ENCODE data around the gene IRF2BPL. TPM values are rescaled to one million over a fixed set of nuclear protein-coding genes. Genes with fewer than 3 reads are reported as not detected.

The IRF2BPL gene
- total and polyA plus RNA-seq, 4 donors, result 3.8 to 15.8 (median 7.4) TPM

DNA sequence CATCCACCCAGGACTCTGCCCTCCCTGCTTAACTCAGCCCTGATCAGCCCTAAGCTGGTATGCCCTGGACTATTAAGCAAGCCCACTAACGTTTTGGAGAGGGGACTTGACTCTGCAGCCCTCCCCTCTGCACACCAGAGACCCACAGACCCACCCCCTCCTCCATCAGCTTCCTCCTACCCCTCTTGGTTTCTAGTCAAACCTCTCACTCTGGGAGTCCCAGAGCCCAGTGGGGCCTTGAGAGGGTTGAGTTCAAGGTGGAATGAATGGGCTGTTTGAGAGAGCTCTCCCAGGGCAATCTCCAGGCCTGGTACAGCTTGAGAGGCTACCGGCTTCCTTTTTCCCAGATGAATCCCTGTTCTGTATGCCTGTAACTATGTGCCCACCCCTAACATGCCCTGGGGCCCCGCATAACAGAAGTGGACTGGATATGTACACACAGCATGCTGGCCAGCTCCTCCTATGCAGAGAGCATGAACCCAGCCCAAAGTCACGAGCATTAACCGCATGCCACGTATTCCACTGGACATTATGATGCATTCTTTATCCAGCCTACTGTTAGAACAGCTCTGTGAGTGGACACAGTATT, 43.6 kb downstream of the IRF2BPL start:
- peaks cover 0 to 6% (median under 1%) of the 10 kb centered on the region in 4 donors for H3K9me3 ChIP-seq (ENCODE audit: control insufficient read depth in 4 of 4, low read length in 3 of 4)
- no peak overlapping the region for H3K27ac ChIP-seq (ENCODE audit: low read depth in 1 of 2, low read length in 2 of 2)
- DNase-seq (ENCODE audit: low spot score), result no peak
- no peaks in the 10 kb centered on the region for H3K27me3 ChIP-seq (ENCODE audit: control insufficient read depth in 4 of 4, insufficient read depth in 4 of 4, low read length in 3 of 4)
- no peak overlapping the region for H3K4me3 ChIP-seq (ENCODE audit: low read depth in 1 of 3, low read length in 3 of 3)
- WGBS, result 84% methylated on average over 6 of the region's 6 CpGs
- no peak overlapping the region for H3K9ac ChIP-seq (ENCODE audit: low read depth in 1 of 2, low read length in 2 of 2)
- TF ChIP-seq SP1 (IDR thresholded peaks at IDR 0.05) (no peak), ZBTB33 (IDR thresholded peaks at IDR 0.05) (no peak), REST (IDR thresholded peaks at IDR 0.05) (no peak), JUND (IDR thresholded peaks at IDR 0.05) (no peak), EGR1 (IDR thresholded peaks at IDR 0.05; ENCODE audit: low read depth in 2 of 2) (no peak), RXRA (IDR thresholded peaks at IDR 0.05) (no peak), TAF1 (conservative IDR thresholded peaks at IDR 0.05) (no peak), NR2F2 (IDR thresholded peaks at IDR 0.05) (no peak), HNF4G (IDR thresholded peaks at IDR 0.05) (no peak), RAD21 (IDR thresholded peaks at IDR 0.05) (no peak), YY1 (IDR thresholded peaks at IDR 0.05) (no peak), FOXA2 (IDR thresholded peaks at IDR 0.05) (no peak), FOXA1 (IDR thresholded peaks at IDR 0.05) (no peak), GABPA (IDR thresholded peaks at IDR 0.05 in 1 of 2, conservative IDR thresholded peaks at IDR 0.05 in 1 of 2) (no peak), ATF3 (IDR thresholded peaks at IDR 0.05) (no peak), HNF4A (conservative IDR thresholded peaks at IDR 0.05) (no peak)
- TF ChIP-seq, protein P1, sequence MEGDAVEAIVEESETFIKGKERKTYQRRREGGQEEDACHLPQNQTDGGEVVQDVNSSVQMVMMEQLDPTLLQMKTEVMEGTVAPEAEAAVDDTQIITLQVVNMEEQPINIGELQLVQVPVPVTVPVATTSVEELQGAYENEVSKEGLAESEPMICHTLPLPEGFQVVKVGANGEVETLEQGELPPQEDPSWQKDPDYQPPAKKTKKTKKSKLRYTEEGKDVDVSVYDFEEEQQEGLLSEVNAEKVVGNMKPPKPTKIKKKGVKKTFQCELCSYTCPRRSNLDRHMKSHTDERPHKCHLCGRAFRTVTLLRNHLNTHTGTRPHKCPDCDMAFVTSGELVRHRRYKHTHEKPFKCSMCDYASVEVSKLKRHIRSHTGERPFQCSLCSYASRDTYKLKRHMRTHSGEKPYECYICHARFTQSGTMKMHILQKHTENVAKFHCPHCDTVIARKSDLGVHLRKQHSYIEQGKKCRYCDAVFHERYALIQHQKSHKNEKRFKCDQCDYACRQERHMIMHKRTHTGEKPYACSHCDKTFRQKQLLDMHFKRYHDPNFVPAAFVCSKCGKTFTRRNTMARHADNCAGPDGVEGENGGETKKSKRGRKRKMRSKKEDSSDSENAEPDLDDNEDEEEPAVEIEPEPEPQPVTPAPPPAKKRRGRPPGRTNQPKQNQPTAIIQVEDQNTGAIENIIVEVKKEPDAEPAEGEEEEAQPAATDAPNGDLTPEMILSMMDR (IDR thresholded peaks at IDR 0.05; ENCODE audit: low read depth, low read length, missing input control), result no peak
- TF ChIP-seq, protein P2, sequence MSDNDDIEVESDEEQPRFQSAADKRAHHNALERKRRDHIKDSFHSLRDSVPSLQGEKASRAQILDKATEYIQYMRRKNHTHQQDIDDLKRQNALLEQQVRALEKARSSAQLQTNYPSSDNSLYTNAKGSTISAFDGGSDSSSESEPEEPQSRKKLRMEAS (IDR thresholded peaks at IDR 0.05), result no peak
- H3K36me3 ChIP-seq (ENCODE audit: control insufficient read depth in 4 of 4, insufficient read depth in 3 of 4, low read depth in 1 of 4, low read length in 3 of 4), result no peaks in the 10 kb centered on the region
- H3K4me1 ChIP-seq (ENCODE audit: control insufficient read depth in 4 of 4, insufficient read depth in 4 of 4, low read length in 3 of 4), result no peaks in the 10 kb centered on the region
